Endothelial cell of umbilical vein (primary cell): Measurements from ENCODE around the gene CTIF. TPM values are rescaled to one million over a fixed set of nuclear protein-coding genes. Genes with fewer than 3 reads are reported as not detected.

ENCODE experiments used
- BruUV-seq: library from RNA; stranded (reverse); fragments of 400-500 nt; replicated peaks from 2 replicates; lab custom pipeline; 2021; lab: Mats Ljungman, UMichigan
- CTCF ChIA-PET: fragments of 300-600, 350-600 bp; sonication (Branson Sonifier 250); formaldehyde crosslinking; loops from one replicate; lab custom pipeline; 2021; ENCODE audit warnings: antibody characterized with exemption, inconsistent platforms; lab: Charles Lee
- POLR2A ChIA-PET: fragments of 300-600, 350-600 bp; sonication (Branson Sonifier 250); formaldehyde crosslinking; loops from one replicate; lab custom pipeline; 2021; ENCODE audit warnings: antibody characterized with exemption, inconsistent platforms; lab: Charles Lee
- DNase-seq: peaks from one replicate; pipeline ENCODE4 v3.0.0-alpha.2; 2011; ENCODE audit warnings: low read depth, low spot score
- FAIRE-seq: peaks from 2 replicates; lab custom pipeline; 2011; peaks lifted over from hg19 to GRCh38; lab: Jason Lieb, UNC
- H2AFZ ChIP-seq: 2 replicates; pipeline ENCODE4 v1.6.0; 2012; ENCODE audit warnings: low read depth, low read length, control low read depth, inconsistent platforms
- H3K27ac ChIP-seq: 2 replicates; pipeline ENCODE4 v1.5.1; 2011; ENCODE audit warnings: low read depth, mild to moderate bottlenecking, control low read depth, low read length, moderate library complexity; ENCODE audit not compliant: insufficient read depth
- H3K27me3 ChIP-seq, 2 experiments: 2 replicates each; pipeline versions ENCODE4 v1.6.0 to v1.6.1; 2011; ENCODE audit warnings: low read length in 2 of 2, mixed read lengths in 1 of 2; ENCODE audit not compliant: control insufficient read depth in 2 of 2, insufficient read depth in 2 of 2
- H3K36me3 ChIP-seq, 2 experiments: 2 replicates in 1 of 2; 3 replicates in 1 of 2; pipeline ENCODE4 v1.5.1; 2011; ENCODE audit warnings: low read length in 2 of 2, mild to moderate bottlenecking in 1 of 2, moderate library complexity in 1 of 2; ENCODE audit not compliant: control insufficient read depth in 2 of 2, insufficient read depth in 2 of 2; ENCODE audit errors: extremely low read depth in 1 of 2
- H3K4me1 ChIP-seq: 3 replicates; pipeline ENCODE4 v1.5.1; 2011; ENCODE audit warnings: mild to moderate bottlenecking, low read length; ENCODE audit not compliant: control insufficient read depth, insufficient read depth; ENCODE audit errors: extremely low read depth
- H3K4me2 ChIP-seq: 2 replicates; pipeline ENCODE4 v1.6.1; 2011; ENCODE audit warnings: low read length, control low read depth, mixed read lengths; ENCODE audit not compliant: insufficient read depth
- H3K4me3 ChIP-seq, 3 experiments: fragments of 200-600 bp in 1 of 3; sonication (generic), shearing (Covaris generic) in 1 of 3; replicated peaks in 1 of 3; 2 replicates each; pipeline ENCODE4 v1.5.1; 2011 to 2016; ENCODE audit warnings: control low read depth in 3 of 3, low read length in 3 of 3, mild to moderate bottlenecking in 2 of 3, inconsistent platforms in 1 of 3, low read depth in 1 of 3, moderate library complexity in 1 of 3; ENCODE audit not compliant: insufficient read depth in 1 of 3
- H3K79me2 ChIP-seq: 2 replicates; pipeline ENCODE4 v1.6.0; 2012; ENCODE audit warnings: low read length, inconsistent platforms; ENCODE audit not compliant: control insufficient read depth, insufficient read depth
- H3K9ac ChIP-seq: replicated peaks from 2 replicates; pipeline ENCODE3; 2011; ENCODE audit warnings: low read length, control low read depth; ENCODE audit not compliant: insufficient read depth; ENCODE audit errors: extremely low read depth
- H3K9me1 ChIP-seq: replicated peaks from 3 replicates; pipeline ENCODE4 v1.6.0; 2011; ENCODE audit warnings: mild to moderate bottlenecking, low read length; ENCODE audit not compliant: control insufficient read depth, insufficient read depth; ENCODE audit errors: extremely low read depth
- H3K9me3 ChIP-seq: replicated peaks from 2 replicates; pipeline ENCODE4 v1.5.1; 2012; ENCODE audit warnings: low read length, inconsistent platforms; ENCODE audit not compliant: control insufficient read depth, insufficient read depth
- H4K20me1 ChIP-seq: replicated peaks from 2 replicates; pipeline ENCODE3; 2011; ENCODE audit warnings: mild to moderate bottlenecking, low read length; ENCODE audit not compliant: control insufficient read depth, insufficient read depth; ENCODE audit errors: extremely low read depth
- EZH2 ChIP-seq: IDR thresholded peaks from 2 replicates; pipeline ENCODE4 v1.6.1; 2012; ENCODE audit warnings: borderline replicate concordance, low read depth, mild to moderate bottlenecking, moderate library complexity, low read length, inconsistent platforms; ENCODE audit not compliant: severe bottlenecking
- FOS ChIP-seq: IDR thresholded peaks from 2 replicates; pipeline ENCODE4 v1.6.1; 2011; ENCODE audit warnings: mild to moderate bottlenecking, low read length, moderate library complexity, borderline replicate concordance; ENCODE audit not compliant: insufficient read depth
- GATA2 ChIP-seq: IDR thresholded peaks from 2 replicates; pipeline ENCODE4 v1.7.0; 2011; ENCODE audit warnings: low read depth, mild to moderate bottlenecking, moderate library complexity, mixed read lengths, low read length; ENCODE audit not compliant: insufficient read length, insufficient read depth
- JUN ChIP-seq: IDR thresholded peaks from 2 replicates; pipeline ENCODE4 v1.6.1; 2011; ENCODE audit warnings: borderline replicate concordance, low read depth; ENCODE audit not compliant: insufficient read length, insufficient read depth
- MAX ChIP-seq: IDR thresholded peaks from 2 replicates; pipeline ENCODE4 v1.6.1; 2011; ENCODE audit not compliant: insufficient read depth, insufficient read length
- MYC ChIP-seq: IDR thresholded peaks from one replicate; pipeline ENCODE4 v1.6.1; 2011; ENCODE audit warnings: mild to moderate bottlenecking, low read depth, low read length
- POLR2A ChIP-seq: IDR thresholded peaks from 2 replicates; pipeline ENCODE4 v1.6.1; 2012; ENCODE audit warnings: low read depth, mild to moderate bottlenecking, control low read depth, low read length
- POLR2AphosphoS5 ChIP-seq: IDR thresholded peaks from 2 replicates; pipeline ENCODE4 v1.6.1; 2012; ENCODE audit warnings: low read depth, mild to moderate bottlenecking, control low read depth, low read length, moderate library complexity; ENCODE audit not compliant: insufficient read depth
- dilution Hi-C: fragments of 300-500 bp; cut with MboI; formaldehyde crosslinking; loops from one replicate; pipeline ENCODE4 v1.15.0; 2019; ENCODE audit warnings: low sequenced_read_pairs; ENCODE audit not compliant: extremely low pct_ligation_motif_present
- intact Hi-C: fragments of 100-400 bp; cut with micrococcal nuclease; formaldehyde crosslinking; loops from one replicate; pipeline ENCODE4 v1.10.0; 2022
- polyA plus RNA-seq, 4 experiments: library from polyadenylated mRNA; depleted of rRNA in 3 of 4; stranded (reverse) in 3 of 4; unstranded in 1 of 4; fragments of >200 nt; gene quantifications; 2 replicates each; pipeline versions ENCODE4 v1.2.1 to v1.2.3, GENCODE V29; 2011 to 2012; ENCODE audit warnings: missing spikeins in 1 of 4
- total RNA-seq: library from RNA; stranded (reverse); gene quantifications from 2 replicates; pipeline ENCODE4 v1.2.3, GENCODE V29; 2021
- TF ChIP-seq, protein P1 (sequence below), 2 donors: IDR thresholded peaks; 1 replicate in 1 of 2; 2 replicates in 1 of 2; pipeline ENCODE4 v1.5.1; 2011; ENCODE audit warnings: low read length in 2 of 2, mild to moderate bottlenecking in 2 of 2, moderate library complexity in 2 of 2, control low read depth in 1 of 2, inconsistent platforms in 1 of 2, low read depth in 1 of 2; ENCODE audit not compliant: insufficient read depth in 1 of 2; ENCODE audit errors: extremely low read depth in 1 of 2

Gene CTIF
- total and polyA plus RNA-seq, 2 donors (not counting 3 experiments of a cell fraction or from before 2014, with no cell fraction given): 20.9 to 57.7 TPM

- H3K27me3 ChIP-seq: no peaks in the 10 kb centered on the region
- TF ChIP-seq, protein P1, sequence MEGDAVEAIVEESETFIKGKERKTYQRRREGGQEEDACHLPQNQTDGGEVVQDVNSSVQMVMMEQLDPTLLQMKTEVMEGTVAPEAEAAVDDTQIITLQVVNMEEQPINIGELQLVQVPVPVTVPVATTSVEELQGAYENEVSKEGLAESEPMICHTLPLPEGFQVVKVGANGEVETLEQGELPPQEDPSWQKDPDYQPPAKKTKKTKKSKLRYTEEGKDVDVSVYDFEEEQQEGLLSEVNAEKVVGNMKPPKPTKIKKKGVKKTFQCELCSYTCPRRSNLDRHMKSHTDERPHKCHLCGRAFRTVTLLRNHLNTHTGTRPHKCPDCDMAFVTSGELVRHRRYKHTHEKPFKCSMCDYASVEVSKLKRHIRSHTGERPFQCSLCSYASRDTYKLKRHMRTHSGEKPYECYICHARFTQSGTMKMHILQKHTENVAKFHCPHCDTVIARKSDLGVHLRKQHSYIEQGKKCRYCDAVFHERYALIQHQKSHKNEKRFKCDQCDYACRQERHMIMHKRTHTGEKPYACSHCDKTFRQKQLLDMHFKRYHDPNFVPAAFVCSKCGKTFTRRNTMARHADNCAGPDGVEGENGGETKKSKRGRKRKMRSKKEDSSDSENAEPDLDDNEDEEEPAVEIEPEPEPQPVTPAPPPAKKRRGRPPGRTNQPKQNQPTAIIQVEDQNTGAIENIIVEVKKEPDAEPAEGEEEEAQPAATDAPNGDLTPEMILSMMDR (IDR thresholded peaks at IDR 0.05; ENCODE audit: extremely low read depth in 1 of 2, insufficient read depth in 1 of 2, low read depth in 1 of 2, low read length in 2 of 2): peak; percentile 84 to 96
- TF ChIP-seq MYC (no peak), POLR2AphosphoS5 (peak; percentile 18)
- H3K4me2 ChIP-seq: no peak overlapping the region
- CTCF ChIA-PET: interaction anchor here (0.5 to 6.3 kb wide), 30 partner anchors 10 to 577 kb away, joined by 3 to 107 read pairs (median 5); no protein-coding TSS in a partner anchor
- peaks cover 0 to 5% of the 10 kb centered on the region in 2 experiments for H3K36me3 ChIP-seq
- peak; percentile 79 for FAIRE-seq
- DNase-seq: peak; percentile 57
- dilution Hi-C loops (no loop called here), intact Hi-C loops (loop anchor here (1.0 to 5.0 kb wide), 5 partner anchors 37 to 219 kb away; no protein-coding TSS in a partner anchor)
- H3K79me2 ChIP-seq: no peaks in the 10 kb centered on the region
- no peak overlapping the region for H3K27ac ChIP-seq
- no peak overlapping the region for H3K9ac ChIP-seq
- no peak overlapping the region for H2AFZ ChIP-seq
- H3K4me1 ChIP-seq: no peaks in the 10 kb centered on the region
- POLR2A ChIA-PET: no interaction called here
- no peaks in the 10 kb centered on the region for H4K20me1 ChIP-seq
- BruUV-seq: no TSS peak
- no peaks in the 10 kb centered on the region for H3K9me3 ChIP-seq
- H3K9me1 ChIP-seq: no peaks in the 10 kb centered on the region
- H3K4me3 ChIP-seq: no peak overlapping the region
Observed at GRCh38 chr18:48663931-48664847, 125.4 kb downstream of the CTIF start.

DNA sequence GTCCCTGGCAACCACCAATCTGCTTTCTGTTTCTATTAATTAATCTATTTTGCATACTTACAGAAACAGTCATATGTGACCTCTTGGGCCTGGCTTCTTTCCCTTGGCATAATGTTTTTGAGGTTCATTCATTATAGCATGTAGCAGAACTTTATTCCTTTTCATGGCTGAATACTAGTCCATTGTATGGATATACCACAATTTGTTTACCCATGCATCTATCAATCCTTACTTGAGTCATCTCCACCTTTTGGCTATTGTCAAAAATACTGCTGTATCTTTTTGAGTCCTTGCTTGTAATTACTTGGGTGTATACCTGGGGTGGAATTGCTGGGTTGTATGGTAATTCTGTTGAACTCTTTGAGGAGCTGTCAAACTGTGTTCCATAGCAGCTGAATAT lies 126.8 kb downstream of the CTIF start:
- H3K9me1 ChIP-seq: no peaks in the 10 kb centered on the region
- intact Hi-C loops (no loop called here), dilution Hi-C loops (no loop called here)
- TF ChIP-seq, protein P1 (IDR thresholded peaks at IDR 0.05; ENCODE audit: extremely low read depth in 1 of 2, insufficient read depth in 1 of 2, low read depth in 1 of 2, low read length in 2 of 2): no peak
- no peak for TF ChIP-seq MYC
- no peak for TF ChIP-seq EZH2
- TF ChIP-seq JUN: no peak
- no peak for TF ChIP-seq GATA2
- TF ChIP-seq POLR2AphosphoS5: no peak
- no peak for TF ChIP-seq MAX
- no peak for TF ChIP-seq FOS
- TF ChIP-seq POLR2A: no peak
- no peaks in the 10 kb centered on the region for H4K20me1 ChIP-seq
- no peak overlapping the region for H3K27ac ChIP-seq
- ChIA-PET POLR2A (no interaction called here), CTCF (no interaction called here)
- H3K27me3 ChIP-seq: no peaks in the 10 kb centered on the region
- no peak overlapping the region for H2AFZ ChIP-seq
- H3K4me1 ChIP-seq: no peaks in the 10 kb centered on the region
- BruUV-seq: no TSS peak
- no peak overlapping the region for H3K4me2 ChIP-seq
- H3K9me3 ChIP-seq: no peaks in the 10 kb centered on the region
- H3K4me3 ChIP-seq: no peak overlapping the region
- H3K36me3 ChIP-seq: peaks cover 0 to 8% of the 10 kb centered on the region in 2 experiments
- H3K79me2 ChIP-seq: no peaks in the 10 kb centered on the region
- DNase-seq (no peak), FAIRE-seq (no peak)
- H3K9ac ChIP-seq: no peak overlapping the region
